G401.6 (cell line): ENCODE measurements around the gene USF3.

ENCODE experiments used
- FAIRE-seq: peaks from 2 replicates; lab custom pipeline; 2012; peaks lifted over from hg19 to GRCh38; lab: Jason Lieb, UNC

USF3 gene

DNA sequence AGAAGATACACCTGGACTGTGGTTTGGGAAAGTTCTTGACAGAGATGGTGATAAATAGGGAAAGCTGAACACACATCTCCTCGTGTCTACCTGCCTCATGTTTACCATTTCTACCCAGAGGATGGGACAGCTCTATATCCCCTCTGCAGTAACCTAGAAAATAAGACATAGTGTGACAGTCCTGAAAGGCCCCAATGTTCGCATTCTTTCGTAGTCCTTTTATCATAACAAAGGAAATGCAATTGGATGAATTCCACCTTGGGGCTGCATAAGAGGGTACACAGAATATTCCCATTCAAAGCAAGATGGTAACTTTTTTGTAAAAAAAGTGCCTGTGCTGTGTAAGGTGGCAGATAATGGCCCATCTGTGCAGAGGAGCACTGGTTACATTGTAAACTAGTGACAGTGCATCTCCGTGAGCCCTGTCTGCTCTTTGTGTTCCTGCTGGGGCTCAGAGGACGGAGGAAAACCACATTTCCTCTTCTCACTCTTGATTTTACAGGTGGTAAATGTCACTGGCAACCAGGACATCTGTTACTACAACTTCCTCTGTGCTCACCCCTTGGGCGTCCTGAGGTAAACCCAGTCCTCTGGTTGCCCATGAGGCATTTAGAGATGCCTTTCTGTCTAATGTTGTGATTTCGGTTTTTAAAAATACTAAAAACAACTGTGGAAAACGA is 89.8 kb downstream of the USF3 start:
- FAIRE-seq, result no peak

DNA sequence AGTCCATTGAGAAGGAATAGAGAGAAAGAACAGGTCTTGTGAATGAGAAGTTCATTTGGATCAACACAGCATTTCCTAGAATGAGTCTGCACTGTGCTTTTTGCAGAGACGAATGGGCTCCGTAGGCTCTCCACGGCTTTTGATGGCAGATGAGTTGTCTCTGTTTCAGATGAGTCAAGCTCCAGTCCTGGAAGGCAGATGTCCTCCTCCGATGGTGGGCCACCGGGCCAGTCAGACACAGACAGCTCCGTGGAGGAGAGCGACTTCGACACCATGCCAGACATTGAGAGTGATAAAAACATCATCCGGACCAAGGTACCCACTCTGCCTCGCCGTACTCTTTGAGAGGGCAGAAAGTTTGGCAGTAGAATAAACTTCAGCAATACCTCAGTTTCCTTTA is 93.6 kb downstream of the USF3 start:
- FAIRE-seq, result no peak

DNA sequence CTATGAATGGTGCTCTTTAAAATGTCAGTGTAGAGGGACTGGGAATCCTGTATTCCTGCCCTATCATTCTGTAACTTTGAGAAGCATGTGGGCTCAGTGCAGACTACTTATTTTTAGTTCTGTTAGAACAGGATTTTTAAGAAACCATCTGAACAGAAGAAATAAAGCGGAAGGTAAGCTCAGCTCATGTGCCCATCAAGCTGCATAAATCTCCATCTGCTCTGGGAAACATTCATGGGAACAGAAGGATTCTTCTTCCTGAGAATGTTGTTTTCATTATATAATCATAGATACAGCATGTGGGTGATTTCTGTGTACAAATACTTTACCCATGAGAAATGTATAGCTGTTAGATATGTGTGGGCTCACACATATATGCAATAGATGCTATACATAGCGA is 94.2 kb downstream of the USF3 start:
- no peak for FAIRE-seq

DNA sequence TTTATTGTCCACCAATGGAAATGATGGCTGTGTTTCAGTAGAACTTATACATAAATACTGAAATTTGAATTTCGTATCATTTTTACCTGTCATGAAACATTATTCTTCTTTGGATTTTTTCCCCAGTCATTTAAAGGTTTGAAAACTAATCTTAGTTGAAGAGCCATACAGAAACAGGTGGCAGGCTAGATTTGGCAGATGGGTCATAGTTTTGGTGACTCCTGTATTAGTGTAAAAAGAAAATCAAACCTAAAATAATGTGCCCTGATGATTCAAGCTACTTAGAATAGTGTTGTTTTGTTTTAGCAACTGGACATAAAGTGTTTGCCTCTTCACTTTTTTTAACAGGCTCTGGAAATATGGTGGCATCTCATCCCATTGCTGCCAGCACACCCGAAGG is 95.2 kb downstream of the USF3 start:
- no peak for FAIRE-seq

DNA sequence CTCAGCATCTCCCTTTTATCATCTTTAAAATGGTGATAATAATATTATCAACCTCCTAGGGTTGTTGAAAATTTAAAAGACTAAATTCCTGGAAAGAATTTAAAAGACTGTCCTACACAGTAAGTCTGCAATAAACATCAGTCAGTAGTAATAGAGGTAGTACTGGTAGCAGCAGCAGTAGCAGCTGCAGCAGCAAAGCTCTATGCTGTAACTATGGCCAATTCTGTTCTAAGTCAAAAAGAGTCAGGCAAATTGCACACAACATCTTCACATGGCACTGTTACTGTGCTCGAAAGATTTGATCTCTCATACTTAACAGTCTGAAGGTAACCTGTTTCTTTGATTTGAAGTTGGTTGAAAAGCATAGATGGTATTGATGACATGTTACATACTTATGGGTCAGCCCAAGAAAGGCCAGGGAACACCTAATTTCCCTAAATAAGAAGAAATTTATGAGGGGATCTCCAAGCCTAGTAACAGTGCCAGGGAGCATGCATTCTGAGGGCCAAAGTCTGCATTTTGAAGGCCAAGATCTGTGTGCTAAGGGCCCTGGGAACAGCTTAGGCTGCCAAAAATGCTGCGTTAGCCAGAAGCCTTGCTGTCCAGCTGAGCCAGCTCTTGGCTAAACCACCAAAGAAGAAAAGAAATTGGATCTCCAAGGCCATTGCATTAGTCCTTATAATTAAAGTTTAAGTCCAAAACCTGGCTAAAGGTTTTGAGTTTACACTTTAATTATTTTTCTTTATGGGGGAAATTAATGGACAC is 95.8 kb downstream of the USF3 start:
- FAIRE-seq, result no peak
